NCI-H524 treated with DMSO at 0.1 percent for 48 hours (cell line): Measurements from ENCODE around the gene ASPDH.

ENCODE experiments used
- DNase-seq: peaks from one replicate; lab custom pipeline; 2025; lab: John Stamatoyannopoulos, UW

ASPDH gene

GRCh38 chr19:50513746-50514345, at the start of gene ASPDH:
Gene ASPDH, minus strand, starts transcription at chr19:50513913. Its CDS starts 90 bp downstream, at chr19:50513823.
- DNase-seq, result no peak

- no peak for DNase-seq
Observed at GRCh38 chr19:50562996-50563395, 49.3 kb upstream of the ASPDH start.

- DNase-seq, result no peak
Observed at GRCh38 chr19:50562329-50562728, 48.6 kb upstream of the ASPDH start.

- DNase-seq, result no peak
Observed at GRCh38 chr19:50559636-50560035, 45.9 kb upstream of the ASPDH start.

GRCh38 chr19:50558449-50558848, 44.7 kb upstream of the ASPDH start:
- DNase-seq, result no peak

- DNase-seq, result no peak
Observed at GRCh38 chr19:50558039-50558438, 44.3 kb upstream of the ASPDH start.

- DNase-seq, result no peak
Observed at GRCh38 chr19:50557009-50557613, 43.4 kb upstream of the ASPDH start.

- DNase-seq, result no peak
Observed at GRCh38 chr19:50556282-50557008, 42.7 kb upstream of the ASPDH start.

- no peak for DNase-seq
Observed at GRCh38 chr19:50555450-50556281, 42.0 kb upstream of the ASPDH start.

GRCh38 chr19:50555033-50555432, 41.3 kb upstream of the ASPDH start:
- no peak for DNase-seq

- DNase-seq, result no peak
Observed at GRCh38 chr19:50554212-50554611, 40.5 kb upstream of the ASPDH start.

- no peak for DNase-seq
Observed at GRCh38 chr19:50553134-50553703, 39.5 kb upstream of the ASPDH start.

GRCh38 chr19:50552540-50552939, 38.8 kb upstream of the ASPDH start:
- no peak for DNase-seq

GRCh38 chr19:50551715-50552187, 38.0 kb upstream of the ASPDH start:
- DNase-seq, result no peak

- DNase-seq, result no peak
Observed at GRCh38 chr19:50551034-50551714, 37.5 kb upstream of the ASPDH start.

GRCh38 chr19:50550594-50550966, 36.9 kb upstream of the ASPDH start:
- no peak for DNase-seq

GRCh38 chr19:50549927-50550593, 36.3 kb upstream of the ASPDH start:
- DNase-seq, result no peak

- DNase-seq, result no peak
Observed at GRCh38 chr19:50549059-50549926, 35.6 kb upstream of the ASPDH start.

- no peak for DNase-seq
Observed at GRCh38 chr19:50548191-50549058, 34.7 kb upstream of the ASPDH start.
